NCI-H226 (cell line): ENCODE results near the gene DUSP23.
A peak's percentile ranks its signal among the peaks of the same experiment; 100 is the strongest.

Source experiments
- DNase-seq: peaks from one replicate; pipeline ENCODE4 v3.0.0-alpha.2; 2015

Gene DUSP23

DNA sequence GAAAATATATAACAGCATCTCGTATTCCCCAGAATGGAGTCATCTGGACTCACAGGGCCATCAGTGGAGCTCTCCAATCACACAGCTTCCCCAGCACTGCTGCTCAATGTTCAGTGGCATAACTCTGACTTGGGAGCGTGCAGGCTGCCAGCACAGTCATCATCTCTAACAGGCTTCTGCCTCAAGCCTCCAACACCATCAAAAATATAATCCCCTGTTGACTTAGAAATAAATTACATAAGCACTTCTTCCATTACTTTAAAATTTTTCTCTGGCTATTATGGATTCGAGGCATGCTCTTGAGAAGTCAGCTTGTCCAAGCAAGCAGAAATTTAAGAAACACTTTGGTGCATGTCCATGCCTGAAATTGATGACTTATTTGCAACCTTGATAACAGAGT lies 6.2 kb downstream of the DUSP23 start:
- DNase-seq, result no peak

DNA sequence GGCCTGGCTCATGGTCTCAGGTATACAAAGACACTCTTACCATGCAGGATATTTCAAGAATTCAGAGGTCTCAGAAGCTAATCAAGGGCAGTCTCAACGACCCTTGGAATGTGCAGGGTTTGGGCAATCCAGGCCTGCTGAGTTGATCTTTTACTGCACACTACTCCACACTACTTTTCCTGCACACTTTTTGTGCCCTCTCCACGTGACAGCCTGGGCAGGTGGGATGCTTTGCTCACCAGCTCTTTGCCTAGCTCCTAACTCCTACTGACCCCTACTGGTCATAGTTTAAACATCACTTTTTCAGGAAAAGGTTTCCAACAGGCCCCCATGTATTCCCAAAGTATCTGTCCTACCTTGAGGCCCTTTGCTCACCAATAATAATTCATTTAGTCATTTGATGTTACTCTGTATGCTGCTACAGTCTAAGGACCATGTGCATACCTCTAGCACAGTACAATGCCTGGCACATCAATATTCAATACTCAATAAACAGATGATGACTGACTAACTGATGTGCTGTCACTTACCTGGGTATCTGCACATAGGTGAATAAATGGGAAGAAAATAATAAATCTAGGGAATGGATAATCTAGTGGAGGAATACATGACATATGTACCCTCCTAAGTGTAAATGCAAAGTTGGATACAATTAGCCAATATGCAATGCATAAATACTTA lies 9.6 kb downstream of the DUSP23 start:
- no peak for DNase-seq

DNA sequence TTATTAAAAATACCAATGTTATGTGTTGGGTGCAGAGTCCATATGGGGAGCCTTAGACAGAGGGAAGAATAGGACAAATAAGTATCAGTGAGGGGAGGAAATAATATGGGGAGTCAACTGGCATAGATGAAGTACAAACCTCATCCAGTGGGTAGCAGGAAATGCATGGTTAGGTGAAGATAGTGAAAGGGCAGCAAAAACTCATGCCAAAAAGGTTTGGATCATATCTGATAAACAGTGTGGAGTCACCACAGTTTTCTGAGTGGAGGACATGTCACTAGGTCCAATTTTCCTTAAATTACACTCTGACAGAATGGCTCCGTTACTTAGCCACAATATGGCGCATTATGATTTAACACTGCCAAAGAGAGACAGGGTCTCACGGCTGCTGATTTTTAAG lies 10.3 kb downstream of the DUSP23 start:
- no peak for DNase-seq

DNA sequence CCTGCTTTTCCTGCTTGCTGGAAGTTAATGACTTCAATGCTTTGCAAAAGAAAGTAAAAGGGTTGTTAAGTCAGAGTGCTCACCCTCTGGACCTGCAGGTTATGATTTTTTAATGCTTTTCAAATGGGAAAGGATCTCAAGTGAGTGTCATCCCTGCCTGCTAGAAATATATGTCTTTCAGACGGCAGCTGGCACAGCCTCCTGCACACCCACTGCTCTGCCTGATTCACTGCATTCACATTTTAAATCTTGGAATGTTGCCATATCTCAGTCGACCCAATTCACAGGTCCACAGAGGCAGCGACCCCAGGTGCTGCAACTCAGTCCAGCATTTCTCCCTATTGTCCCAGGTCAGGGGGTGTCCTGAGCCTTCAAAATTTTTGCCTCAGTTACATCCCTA lies 10.7 kb downstream of the DUSP23 start:
- no peak for DNase-seq

DNA sequence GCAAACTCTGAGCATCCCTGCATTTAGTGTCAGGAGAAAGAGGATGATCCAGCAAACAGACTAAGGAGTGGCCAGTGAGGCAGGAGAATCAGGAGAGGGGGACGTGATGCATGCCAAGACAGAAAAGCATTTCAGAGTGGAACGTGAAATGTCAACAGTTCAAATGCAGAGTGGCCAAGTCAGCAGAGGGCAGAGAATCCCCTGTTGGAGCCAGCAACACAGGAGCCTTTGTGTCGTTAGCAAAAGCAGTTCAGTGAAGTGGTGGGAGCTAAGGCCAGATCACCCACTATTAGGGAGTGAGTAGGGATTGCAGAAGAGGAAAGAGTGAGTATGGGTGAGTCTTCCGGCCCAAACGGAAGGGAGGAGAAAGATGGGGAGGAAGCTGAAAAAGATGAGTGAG lies 14.8 kb downstream of the DUSP23 start:
- no peak for DNase-seq

DNA sequence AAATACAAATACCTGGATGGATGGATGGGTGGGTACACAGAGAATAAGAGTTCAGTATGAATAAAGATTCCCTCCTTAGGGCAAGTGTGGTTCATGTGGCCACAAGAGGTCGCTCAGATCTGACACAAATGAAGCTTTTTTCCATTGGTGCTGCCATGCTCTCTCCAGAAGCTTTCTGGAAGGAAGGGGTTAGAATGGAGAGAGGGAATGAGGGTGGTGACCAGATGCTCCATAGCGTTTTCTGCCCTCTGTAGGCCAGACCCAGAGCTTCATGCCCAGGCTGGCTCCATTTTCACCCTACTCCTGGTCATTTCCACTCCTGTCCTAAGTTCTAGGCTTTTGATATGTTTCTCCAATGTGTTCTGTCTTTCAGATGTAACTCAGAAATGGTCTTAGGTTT lies 18.1 kb downstream of the DUSP23 start:
- DNase-seq, result peak; percentile 75

DNA sequence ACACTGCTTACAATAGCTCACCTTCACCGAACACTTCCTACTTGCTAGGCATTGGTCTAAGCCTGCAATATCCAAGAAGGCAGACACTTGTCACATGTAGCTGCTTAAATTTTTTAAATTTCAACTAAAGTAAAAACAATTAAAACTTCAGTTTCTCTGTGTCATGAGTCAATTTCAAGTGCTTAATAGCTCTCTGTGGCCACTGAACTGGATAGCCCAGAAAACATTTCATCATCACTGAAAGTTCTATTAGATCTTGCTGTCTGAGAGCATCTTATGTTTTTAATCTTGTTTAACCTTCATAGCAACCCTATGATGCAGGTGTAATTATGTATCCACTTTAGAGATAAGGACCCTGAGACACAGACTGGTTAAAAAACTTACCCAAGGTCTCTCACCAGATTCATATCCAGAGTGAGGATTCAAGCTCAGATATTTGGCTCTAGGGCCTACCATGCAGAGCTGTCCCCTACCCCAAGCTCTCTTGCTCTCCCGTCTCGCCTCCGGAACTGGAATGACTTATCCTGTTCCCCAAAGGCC lies 18.8 kb downstream of the DUSP23 start:
- no peak for DNase-seq

DNA sequence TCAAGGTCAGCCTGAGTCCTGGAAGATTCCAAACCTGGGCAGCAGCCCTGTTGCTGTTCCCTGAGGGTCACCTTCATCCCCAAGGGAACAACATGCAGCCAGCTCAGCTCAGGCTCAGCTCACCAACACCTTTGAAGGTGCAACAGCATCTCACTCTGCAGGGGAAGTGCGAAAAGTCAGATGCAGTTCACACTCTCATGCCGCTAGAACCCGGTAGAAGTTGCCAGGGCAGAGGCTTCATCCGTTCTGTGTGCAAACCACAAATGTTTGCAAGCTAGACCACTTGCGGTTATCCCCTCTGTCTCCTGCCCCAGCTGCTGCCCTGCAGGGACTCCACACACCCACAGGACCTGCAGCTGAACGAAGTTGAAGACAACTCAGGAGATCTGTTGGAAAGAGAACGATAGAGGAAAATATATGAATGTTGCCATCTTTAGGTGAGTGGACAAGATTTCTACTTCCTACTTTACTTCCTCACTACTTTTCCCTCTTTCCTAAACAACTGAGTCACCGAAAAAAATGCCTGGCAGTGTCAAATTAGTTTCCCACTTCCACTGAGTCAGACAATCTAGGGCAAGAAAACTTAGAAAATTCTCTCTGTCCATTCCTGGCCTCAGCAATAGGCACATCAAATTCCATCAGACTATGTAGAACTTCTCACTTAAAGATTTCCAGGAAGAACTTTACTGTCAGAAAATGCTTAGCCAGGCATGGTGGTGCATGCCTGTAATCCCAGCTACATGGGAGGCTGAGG lies 19.6 kb downstream of the DUSP23 start:
- DNase-seq, result no peak

DNA sequence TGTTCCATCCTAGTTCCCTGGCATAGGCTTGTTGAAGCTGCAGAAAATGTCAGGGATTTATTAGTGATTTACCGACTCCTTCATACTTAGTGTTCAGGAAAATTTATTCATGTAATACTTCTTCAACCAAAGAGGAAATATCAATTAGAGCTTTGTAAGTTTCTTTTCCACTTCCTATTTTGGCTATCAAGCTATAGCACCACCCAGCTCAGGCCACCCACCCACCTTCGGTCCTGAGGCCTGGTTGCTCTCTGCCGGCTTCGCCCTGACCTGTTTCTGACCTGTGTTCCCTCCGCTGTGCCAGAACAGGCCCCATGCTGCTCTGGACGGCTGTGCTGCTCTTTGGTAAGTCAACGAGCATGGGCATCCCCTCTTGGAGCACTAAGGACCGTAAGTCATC lies 21.3 kb downstream of the DUSP23 start, which contains the start of gene FCRL6:
Gene FCRL6 (plus strand): TSS at position 250 of the 400 bp plus-strand sequence. CDS start 65 bp downstream, at position 315.
- DNase-seq, result no peak

DNA sequence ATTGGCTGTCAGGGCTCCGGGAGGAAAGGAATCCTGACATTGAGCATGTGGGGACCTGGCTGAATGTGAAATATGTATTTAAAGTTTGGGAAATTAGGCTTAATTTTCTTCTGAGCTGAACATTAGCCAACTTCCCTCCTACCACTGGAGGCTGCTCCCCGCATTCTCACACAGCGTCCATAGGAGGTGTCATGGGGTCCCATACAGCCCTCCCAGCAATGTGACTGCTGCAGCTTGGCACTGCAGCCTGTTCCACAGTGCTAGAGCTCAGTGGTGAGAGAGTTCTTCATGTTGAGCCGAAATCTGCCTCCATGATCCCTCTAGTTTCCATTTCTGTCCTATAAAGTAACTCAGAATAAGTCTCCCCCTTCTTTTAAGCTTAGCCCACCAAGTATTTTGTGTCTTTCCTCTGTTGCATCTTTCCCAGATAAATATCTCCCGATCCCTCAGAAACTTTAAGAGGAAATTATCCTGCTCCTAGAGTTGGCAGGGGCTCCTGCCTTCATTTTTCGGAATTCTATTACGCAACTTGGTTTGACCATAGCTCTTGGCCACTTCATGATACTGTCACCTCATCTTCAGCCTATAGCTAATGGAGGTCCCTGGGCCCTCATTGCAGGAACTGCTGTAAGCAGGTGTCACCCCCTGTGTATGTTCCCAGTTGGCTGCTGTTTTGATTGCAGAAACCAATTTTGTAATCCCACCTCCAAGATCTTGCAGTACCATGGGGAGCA lies 23.4 kb downstream of the DUSP23 start:
- DNase-seq, result no peak

DNA sequence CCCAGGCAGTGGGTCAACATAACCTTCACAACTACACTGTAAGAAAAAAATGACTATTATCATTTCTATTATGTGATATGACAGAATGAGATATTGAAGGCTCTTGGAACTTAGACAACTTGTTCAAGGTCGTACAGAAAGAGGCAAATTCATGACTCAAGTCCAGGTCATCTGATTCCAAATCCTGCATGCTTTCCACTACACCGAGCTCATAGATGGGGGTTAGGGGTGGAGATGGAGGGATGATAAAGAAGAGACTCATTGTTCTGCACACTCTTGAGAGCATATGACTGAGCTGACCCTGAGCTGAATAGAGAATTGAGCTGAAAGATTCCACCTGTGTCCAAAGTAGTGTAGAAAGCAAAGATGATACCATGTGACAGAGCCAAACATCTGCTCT lies 24.2 kb downstream of the DUSP23 start:
- no peak for DNase-seq

DNA sequence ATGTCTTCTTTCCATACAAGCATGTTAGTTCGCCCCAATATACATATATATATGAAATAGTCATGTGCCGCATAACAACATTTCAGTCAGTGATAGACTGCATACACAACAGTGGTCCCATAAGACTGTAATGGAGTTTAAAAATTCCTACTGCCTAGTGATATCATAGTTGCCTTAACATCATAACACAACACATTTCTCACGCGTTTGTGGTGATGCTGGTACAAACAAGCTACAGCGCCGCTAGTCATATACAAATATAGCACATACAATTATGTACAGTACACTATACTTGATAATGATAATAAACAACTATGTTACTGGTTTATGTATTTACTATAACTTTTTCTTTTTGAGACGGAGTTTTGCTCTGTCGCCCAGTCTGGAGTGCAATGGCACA lies 35.2 kb downstream of the DUSP23 start:
- DNase-seq, result no peak

DNA sequence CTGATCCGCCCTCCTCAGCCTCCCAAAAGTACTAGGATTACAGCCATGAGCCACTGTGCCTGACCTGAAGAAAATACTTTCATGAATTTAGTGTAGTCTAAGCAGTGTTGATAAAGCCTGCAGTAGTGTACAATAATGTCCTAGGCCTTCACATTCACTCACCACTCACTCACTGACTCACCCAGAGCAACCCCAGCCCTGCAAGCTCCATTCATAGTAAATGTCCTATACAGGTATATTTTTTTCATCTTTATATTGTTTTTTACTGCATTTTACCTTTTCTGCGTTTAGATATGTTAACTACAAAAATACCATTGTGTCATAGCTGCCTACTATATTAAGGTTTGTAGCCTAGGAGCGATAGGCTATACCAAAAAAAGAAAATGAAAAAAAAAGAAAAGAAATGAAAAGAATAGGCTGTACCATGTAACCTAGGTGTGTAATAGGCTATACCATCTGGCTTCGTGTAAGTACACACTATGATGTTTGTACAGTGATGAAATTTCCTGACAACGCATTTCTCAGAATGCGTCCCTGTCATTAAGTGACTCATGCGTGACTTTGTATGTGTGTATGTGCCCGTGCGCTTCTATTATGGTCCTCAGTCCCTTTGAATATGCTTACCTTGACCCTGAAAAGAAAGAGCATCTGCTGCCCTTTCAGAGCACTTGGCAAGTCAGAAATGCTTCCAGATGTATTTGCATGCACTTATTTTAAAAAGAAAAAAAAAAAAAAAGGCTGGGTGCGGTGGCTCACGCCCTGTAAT lies 36.7 kb downstream of the DUSP23 start:
- no peak for DNase-seq

DNA sequence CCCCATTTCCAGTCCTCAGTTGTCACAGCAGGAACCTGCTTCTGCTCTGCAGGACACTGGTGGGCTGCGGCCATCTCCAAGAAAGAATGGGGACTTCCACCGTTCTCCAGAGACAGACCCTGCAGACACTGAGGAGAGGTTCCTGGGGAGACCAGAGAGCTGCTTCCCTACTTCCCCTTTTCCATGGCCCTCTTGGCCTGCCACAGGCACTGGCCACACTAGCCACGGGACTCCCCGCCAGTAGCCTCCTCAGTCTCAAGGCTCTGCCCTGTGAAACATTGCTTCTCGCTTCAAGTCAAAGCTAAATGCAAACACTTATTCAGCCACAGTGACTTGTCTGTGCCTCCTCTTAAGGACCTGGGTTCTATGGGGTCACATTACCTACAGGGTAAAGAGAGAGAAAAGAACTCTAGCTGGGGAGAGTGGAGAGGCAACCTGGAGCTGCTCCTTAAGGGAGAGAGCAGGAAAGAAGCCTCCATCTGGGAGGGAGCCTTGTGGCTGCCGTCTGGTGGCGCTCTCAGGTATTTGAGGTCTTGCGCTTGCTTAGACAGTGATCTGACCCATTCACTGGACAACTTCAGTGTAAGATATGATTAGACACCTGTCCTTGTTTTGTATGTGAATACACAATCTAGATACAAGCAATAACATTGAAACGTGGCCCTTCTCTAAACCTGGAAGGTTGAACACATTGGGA lies 40.6 kb downstream of the DUSP23 start:
- no peak for DNase-seq

DNA sequence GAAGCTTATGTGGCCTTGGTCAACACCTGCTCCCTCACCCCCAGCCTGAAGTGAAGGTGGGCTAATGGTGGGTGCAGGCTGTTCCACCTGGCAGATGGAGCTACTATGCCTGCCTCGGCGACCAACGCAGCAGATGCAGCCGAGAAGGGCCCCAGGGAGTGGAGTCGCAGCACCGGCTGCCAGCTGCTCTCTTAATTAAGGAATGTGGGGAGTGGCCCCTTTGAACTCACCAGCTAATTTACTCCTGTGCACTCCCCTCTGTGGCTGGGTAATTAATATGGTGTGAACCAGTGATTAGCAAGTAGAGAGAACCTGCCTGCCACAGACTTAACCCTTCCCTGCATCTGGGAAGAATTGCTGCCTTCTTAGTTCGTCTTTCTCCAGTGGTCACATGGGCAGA lies 42.6 kb downstream of the DUSP23 start:
- no peak for DNase-seq

DNA sequence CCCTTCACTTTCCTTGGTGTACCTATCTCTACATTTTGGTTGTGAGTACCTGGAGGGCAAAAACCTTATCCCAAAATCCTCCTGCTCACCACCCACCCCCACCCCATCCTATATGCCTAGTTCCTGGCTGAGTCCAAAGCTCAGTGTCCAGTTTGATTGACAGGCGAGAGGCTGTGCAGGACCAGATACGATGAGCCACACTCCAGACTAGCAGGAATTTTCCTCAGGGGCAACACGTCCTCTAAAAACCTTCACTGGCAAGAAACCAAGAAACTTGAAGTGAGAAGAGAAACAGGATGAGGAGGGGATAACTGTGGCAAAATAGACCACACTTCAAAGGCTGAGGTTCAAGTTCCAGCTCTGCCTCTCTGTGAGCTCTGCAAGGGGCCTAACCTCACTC lies 44.8 kb downstream of the DUSP23 start:
- DNase-seq, result no peak

DNA sequence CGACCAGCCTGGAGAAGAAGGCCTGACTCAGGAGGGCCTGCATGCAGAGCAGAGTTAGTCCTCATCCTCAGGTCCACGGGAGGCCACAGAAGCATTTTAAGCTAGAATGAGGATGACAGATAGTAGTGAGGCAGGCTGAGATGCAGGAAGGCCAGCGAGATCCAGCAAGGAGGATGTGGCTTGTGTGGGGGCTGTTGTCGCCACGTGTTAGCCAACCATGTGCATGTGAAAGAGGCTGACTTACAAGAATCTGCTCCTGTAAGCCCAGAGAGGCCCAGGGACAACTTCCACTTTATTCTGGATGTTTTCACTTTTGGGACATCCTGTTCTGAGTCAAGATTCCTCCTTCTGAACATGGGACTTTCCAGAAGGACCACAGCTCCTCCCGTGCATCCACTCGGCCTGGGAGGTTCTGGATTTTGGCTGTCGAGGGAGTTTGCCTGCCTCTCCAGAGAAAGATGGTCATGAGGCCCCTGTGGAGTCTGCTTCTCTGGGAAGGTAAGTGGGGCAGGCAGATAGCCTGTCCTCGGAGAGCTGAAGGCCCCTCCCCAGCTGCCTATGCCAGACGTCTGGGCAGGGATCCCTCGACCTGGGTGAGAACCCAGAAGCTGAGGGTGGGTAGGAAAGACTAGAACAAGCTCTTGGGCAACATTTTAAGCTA lies 45.8 kb downstream of the DUSP23 start, which contains the start of gene SLAMF8:
Gene SLAMF8 (plus strand): TSS at position 433 of the 661 bp plus-strand sequence. CDS start 26 bp downstream, at position 459.
- no peak for DNase-seq

DNA sequence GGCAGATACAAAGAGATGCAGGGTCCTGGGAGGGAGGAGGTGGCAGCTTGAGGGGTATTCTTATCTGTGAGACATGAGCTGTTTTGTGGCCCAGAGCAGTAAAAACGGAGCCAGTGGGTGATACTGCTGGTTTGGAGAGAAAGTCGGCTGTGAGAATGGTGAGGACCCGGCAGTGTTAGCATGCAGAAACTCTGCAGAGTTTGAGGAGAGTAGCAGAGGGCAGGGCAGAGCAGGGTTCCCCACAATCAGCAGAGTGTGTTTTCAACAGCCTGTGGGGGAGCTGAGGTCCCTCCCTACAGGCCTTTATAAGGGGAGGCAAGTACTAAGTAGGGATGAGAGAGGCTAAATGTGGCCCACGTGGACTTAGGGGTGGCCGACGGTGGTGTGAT lies 46.3 kb downstream of the DUSP23 start:
- no peak for DNase-seq

DNA sequence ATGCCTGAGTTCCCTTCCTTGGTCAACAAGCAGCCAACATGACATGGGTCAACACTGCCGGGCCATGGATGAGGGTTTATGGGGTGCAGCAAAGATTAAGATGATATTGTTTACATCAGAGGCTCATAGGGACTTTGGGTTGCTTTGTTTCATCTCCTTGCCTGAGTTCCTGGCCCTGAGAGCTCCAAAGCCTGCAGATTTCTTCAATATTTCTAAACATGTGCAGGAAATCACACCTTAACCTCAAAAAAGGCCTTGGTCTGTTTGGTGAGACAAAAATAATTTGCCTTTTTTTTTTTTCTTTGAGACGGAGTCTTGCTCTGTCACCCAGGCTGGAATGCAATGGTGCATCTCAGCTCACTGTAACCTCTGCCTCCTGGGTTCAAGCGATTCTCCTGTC lies 46.8 kb downstream of the DUSP23 start:
- no peak for DNase-seq

DNA sequence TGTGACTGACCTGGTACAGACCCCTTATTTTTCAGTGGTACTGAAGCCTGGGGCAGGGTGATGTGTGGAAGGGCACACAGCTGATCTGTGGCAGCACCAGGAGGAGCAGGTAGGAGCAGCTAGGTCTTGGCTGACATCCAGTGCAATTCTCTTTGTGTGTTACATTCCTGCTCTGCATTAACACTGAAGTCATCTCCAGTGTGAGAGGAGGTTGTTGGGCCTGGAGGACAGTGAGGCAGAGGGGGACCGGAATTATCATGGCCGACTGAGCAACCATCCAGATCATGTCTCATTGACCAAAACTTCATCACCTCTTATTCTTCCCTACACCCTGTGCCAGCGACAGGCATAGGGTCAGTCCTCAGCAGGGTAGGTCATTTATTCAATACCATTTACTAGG lies 47.4 kb downstream of the DUSP23 start:
- DNase-seq, result no peak

DNA sequence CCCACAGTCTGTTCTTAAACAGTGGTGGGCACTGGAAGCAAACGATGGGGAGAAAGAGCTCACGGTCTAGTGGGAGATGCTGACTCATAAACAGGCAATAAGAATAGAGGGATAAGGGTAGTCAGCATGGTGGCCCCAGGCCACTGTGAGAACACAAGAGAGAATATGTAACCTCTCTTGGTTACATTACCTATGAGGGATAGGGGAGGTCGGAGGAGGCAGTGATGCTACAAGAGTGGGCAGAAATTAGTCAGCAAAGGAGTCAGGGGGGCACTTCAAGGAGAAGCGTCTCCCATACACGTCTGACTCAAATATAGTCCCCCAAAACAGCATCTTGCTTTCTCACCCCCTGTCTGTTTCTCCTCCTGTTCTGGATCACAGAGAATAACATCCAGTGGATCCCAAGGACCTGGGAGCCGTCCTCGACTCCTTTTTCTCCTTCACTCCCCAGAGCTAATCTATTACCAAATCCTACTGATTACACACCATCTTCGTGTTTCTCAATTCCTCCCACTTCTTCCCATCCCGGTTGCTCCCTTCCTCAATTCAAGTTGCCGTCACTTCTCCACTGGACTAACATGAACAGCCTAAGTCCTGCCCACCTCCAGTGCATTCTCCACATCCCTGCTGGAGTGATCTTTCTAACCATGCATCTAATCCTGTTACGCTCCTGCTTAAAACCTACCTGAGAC lies 48.0 kb downstream of the DUSP23 start:
- DNase-seq, result no peak
